ENCODE results near the gene TXNL4A.
"Not testable (repeated sequence)": the region's sequence is repeated elsewhere in the genome, so short reads cannot be mapped to it uniquely, and the experiment has no call there.

The TXNL4A gene, protein sequence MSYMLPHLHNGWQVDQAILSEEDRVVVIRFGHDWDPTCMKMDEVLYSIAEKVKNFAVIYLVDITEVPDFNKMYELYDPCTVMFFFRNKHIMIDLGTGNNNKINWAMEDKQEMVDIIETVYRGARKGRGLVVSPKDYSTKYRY

DNA sequence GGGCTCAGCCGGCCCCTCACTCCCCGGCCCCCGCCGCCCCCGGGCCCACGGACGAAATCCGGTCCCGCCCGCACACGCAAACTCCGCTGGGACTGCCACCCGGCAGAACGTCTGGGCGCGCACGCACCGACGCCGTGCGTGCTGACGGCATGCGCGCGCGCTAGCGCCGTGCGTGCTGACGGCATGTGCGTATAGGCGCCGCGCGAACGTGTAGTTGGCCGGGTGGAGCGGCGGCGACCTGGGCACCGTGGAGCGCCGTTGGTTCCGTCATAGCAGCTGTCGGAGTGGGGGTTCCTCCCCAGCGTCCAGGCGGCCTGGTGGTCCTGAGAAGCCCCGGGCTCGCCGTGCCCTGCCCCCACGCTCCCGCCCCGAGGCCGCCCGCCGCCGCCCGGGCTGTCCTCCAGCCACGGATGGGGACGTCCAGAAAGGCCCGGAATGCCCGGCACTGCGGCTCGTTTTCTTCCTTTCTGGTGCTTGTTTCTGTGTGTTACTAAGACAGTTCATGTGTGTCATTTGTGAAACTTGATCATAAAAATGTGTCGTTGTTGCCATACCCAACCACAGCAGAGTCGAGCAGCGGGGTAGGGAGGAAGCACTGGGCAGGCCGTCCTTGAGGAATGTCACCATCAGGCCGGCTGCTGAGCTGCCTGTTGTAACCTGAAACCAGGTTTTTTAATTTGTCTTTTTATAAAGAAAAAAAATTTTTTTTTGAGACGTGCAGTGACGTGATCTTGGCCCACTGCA is at the start of gene TXNL4A:
Gene TXNL4A, minus strand, starts transcription at position 113 of the 744 bp plus-strand sequence. CDS start 171 bp downstream, outside the sequence.
- DNase-seq (ENCODE audit: low spot score), result peak; percentile 56

DNA sequence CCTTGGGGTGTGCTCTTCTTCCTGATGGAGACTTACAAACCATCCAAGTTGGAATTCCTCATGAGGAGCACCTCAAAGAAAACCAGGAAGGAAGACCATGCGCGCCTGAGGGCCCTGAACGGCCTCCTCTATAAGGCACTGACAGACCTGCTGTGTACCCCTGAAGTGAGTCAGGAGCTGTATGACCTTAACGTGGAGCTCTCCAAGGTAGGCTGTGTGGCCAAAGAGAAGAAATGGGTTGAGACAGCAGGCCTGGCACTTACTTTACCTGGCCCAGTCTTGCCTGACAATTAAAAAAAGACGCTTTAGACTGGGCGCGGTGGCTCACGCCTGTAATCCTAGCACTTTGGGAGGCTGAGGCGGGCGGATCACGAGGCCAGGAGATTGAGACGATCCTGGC is 48.9 kb upstream of the TXNL4A start:
- DNase-seq (ENCODE audit: low spot score), result no peak

DNA sequence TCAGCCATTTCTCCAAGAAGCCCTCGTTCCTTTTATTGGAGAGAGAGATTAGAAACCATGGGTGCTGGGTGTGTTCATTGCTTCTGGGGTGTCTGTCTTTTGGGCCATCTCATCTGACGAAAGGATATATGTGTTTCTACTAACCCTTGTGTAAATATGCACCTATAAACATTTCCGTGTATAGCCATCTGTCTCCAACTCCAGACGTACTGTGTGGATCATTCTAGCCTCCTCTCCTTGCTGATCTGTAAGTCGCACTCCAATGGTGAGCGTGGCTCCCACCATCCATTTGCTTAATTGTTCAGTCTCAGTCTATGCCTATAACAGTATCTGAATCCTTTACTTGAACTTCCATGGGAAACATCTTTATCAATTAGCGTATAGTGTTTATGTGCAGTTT is 47.6 kb upstream of the TXNL4A start:
- no peak for DNase-seq (ENCODE audit: low spot score)

DNA sequence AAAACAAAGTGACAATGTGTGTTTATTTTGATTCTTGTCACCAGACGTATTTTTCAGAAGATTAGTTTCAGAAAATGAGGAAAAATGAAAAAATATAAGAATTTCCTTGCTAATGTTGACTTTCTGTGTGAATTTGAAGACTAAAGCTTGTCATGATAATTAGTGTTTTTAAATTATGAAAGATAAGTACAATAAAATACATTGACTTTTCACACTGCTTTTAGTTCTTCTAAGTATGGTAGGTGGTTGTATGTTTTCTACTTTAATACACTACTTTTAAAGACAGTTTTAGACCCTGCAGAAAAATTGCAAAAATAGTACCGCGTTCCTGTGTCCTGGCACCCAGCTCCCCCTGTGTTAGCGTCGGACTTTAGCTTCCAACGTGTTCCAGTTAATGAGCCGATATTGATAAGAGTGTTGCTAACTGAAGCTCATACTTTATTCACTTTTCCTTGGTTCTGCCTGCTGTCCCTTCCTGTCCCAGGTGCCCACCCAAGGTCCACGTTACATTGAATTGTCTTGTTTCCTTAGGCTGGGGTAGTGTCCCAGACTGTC is 46.6 kb upstream of the TXNL4A start:
- DNase-seq (ENCODE audit: low spot score), result no peak

DNA sequence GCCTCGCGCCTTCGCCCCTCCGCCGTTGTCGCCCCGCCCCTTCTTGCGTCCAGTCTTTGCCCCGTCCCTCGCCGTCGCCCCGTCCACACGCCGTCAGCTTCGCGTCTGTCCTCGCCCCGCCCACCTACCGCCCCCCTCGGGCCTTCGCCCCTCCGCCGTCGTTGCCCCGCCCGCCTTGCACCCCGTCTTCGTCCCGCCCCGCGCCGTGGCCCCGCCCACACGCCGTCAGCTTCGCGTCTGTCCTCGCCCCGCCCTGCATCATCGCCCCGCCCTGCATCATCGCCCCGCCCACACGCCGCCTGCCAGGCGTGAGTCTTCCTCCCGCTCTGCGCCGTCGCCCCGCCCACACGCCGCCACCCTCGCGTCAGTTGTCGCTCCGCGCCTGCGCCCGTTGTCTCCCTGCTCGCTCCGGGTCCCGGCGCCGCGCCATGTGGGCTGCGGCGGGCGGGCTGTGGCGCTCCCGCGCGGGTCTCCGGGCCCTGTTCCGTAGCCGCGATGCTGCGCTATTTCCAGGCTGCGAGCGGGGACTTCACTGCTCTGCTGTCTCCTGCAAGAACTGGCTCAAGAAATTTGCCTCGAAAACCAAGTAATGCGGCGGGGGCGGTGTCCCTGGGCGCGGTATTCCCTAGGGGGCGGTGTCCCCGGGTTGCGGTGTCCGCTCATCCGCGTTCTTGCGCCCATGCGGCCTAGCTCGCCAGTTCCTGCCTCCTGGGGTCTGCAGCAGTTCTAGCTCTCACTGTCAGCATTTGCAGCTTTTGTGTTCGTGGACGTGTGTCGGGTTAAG is 45.9 kb upstream of the TXNL4A start, which contains the start of gene RBFA:
Gene RBFA, plus strand, starts transcription at position 367 of the 784 bp plus-strand sequence. Its CDS starts 62 bp downstream, at position 429.
- DNase-seq (ENCODE audit: low spot score), result peak; percentile 94

DNA sequence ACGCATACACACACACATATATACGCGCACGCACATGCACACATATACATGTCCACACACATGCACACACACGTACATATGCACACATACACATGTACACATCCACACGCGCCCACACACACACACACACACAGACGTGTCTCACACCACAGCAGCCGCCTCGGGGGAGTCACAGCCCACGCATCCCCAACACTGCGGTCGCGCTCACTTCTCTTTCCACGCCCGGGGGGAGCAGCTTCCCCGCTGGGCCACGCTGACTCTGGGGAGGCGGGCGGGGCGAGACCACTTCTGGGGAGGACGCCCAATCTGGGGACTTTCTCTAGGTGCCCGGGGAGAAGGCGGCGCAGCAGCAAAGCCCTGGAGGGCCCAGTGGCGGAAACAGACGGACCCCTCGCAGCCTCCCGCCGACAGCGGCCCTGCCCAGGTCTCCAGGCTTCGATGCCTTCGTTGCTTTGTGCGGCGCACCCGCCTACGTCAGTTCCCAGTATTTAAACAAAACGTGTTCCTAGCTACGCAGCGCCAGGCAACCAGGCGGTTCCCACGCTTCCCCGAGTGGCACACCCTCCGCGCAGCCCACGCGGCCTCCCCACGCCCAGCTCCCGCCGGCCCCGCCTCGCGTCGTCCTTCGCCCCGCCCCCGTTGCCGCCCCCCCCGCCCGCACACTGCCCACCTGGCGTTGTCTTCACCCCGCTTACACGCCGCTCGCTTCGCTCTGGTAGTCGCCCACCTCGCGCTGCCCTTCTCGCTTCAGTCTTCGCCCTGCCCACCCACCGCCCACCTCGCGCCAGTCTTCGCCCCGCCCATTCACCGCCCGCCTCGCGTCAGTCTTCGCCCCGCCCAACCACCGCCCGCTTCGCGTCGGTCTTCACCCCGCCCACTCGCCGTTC is 45.1 kb upstream of the TXNL4A start:
- DNase-seq (ENCODE audit: low spot score), result peak; percentile 94

DNA sequence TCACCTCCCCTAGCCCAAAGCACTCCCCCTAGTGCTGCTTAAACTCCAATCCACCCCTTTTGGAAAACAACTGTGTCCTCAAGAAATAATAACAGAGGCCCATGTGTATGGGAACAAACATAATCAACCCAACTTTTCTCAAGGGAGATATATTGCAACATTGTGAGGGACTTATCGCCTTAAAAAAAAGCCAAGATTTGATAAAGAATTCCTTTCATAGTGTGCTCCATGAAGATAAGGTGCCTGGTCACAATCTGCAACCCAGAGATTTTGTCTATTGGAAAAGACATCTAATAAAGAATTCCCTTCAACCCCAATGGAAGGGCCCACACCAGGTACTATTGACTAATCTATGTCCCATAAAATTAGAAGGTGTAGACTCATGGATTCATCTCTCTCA is 41.3 kb upstream of the TXNL4A start:
- no peak for DNase-seq (ENCODE audit: low spot score)

DNA sequence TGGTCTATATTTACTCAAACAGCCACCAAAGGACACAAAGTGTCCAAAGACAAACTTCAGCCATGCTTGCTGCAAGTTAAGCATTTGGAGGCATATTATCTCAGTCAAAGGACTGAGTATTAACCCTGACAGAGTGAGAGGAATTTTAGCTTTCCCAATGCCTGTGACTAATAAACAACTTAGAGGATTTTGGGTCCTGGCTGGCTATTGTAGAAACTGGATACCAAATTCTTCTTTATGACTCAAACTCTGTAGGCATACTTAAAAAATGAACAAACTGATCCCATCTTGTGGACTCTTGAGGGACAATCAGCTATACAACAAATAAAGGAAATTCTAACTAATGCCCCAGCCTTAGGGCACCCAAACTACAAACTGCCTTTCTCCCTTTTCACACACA is 39.4 kb upstream of the TXNL4A start:
- not testable (repeated sequence) for DNase-seq (ENCODE audit: low spot score)

DNA sequence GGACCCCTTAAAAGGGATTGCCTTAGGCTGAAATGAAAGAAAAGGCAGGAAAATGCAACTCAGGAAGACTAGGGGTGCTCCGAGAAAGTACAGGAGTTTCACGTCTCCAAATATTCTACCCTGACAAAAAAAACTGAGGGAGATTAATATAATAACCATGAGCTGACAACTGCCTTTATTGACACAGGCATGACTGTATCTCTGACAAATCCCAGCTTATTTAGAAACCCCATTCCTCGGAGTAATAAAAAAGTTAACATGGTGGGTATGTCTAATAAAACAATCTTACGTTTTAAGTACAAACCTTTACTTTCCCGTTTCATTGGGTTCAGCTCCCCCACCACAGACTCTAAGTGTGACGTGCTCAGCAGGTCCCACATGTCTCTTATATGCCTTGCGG is 38.0 kb upstream of the TXNL4A start:
- DNase-seq (ENCODE audit: low spot score), result no peak

DNA sequence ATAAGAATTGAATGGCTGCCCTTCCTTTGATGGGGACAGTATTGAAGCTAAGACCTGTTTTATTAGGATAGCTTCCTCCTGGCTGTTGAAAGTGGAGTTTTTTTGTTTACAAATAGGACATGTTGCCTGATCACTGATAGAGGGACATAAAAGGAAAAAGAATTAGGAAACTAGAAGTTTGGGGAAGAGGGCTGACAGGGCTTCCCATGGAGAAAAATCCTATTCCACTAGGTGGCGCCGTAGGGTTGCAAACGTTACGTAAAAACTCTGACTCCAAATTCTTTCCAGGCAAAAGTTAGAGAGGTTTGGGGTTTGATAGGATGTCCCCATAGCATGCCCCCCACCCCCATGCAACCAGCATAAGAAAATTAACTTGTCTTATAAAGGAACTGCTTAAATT is 34.8 kb upstream of the TXNL4A start:
- DNase-seq (ENCODE audit: low spot score), result no peak

DNA sequence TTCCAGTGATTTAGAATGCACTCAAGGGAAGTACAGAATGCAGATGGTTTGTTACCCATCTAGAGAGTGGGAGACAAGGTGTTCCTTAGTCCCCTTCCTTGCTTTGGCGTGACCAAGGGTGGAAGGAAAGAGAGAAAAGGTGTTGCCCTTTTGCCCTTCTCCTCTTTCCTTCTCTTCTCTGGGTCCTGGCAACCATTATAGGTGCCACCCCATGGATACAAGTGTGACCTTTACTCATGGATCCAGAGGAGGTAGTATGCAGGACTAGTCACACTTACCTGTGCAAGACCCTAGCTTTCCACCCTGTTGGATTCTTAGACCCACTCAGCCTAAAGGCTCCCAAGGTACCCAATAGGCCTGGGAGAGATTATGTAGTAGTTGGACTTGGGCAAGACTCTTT is 34.2 kb upstream of the TXNL4A start:
- DNase-seq (ENCODE audit: low spot score), result no peak

DNA sequence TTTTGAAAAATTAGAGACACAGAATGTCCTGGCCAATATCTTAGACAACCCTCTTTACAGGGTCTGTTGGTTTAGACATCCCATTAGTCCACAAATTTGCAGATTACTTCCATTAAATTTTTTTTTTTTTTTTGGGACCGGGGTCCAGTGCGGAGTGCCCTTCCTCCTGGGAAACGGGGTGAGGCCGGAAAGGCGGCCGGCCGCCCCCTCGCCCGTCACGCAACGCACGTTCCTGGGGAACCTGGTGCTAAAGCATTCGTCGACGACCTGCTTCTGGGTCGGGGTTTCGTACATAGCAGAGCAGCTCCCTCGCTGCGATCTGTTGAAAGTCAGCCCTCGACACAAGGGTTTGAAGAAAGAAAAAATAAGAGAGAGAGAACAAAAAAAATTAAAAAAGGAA is 24.4 kb upstream of the TXNL4A start:
- no peak for DNase-seq (ENCODE audit: low spot score)

DNA sequence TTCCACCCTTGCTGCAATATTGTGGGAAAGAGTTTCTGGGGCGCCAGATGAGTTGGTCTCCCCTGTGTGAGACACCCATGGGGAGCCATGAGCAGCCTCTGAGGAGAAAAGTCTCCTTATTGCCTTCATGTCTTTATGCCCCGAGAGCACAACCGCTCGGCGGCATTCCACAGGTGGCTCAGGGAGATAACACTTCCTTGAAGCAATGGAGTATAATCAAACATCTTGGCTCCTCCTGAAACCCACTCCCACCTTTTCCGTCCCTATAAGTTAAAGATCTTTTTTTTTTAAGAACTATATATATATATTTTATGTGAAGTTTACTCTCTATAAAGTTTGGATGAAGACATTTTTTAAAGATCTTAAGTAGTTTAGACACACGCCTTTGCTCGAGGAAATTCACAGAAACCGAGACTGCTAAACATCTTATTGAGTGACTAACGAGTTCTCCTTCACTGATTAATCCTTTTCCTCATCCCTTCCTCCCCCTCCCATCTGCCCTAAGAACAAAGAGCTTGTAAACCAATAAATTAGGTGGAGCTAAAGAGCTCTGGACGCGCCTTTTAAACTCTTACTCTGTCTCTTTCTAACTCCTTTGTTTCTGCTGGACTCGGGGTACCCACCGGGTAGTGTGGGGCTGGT is 23.3 kb upstream of the TXNL4A start:
- DNase-seq (ENCODE audit: low spot score), result not testable (repeated sequence)

DNA sequence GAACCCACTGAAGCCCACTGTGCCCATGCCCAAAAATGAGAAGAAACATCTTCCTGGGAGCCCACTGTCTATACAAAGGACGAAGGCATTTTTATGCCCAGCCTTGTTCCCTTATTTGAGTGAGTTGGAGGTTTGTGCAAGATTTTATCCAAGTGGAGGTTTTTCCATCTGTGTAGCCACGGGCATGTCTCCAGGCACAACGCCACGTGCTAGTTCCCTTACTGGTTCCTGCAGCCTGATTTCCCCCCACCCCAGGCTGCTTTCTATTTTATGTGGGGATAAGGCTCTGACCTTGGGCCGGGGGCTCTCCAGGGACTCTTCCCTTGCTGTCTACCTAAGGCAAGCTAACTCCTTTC is 22.2 kb upstream of the TXNL4A start:
- DNase-seq (ENCODE audit: low spot score), result no peak

DNA sequence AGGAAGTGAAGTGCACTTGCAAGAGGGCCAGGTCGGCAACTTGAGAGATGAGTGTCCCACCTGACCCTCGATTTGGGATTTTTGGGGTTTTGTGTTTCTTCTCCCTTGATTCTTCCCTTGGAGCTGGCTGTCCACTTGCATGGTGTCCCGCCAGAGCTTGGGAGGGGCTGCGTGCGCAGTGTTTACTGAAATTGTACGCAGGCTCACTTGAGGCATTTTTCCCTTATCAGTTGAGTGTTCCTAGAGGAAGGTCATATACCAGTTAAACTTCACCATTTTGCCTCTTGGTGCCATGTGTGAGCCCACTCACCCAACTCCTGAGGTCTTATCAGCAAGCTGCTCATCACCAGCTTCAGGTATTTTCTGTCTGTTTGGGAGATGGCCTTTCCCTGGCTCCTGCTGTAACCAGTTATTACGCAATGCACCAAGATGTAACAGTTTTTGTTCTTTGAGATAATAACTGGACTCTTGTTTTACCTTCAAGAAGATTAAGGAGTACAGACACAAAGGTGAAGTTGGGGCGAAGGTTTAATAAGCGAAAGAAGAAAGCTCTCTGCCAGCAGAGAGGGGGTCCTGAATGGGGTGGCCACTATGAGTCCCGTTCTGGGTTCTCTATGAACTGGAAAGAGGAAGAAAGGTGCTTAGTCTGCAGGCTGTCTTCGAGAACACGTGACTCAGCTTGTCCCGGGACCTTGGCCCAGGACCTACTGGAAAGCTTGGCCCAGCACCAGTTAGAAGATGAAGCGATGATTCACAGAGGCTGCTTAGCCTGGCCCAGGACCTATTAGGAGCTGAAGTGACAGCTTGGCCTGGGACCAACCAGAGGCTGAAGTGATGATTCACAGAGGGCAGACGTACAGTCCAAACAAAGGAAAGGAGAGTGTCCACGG is 21.5 kb upstream of the TXNL4A start:
- DNase-seq (ENCODE audit: low spot score), result no peak

DNA sequence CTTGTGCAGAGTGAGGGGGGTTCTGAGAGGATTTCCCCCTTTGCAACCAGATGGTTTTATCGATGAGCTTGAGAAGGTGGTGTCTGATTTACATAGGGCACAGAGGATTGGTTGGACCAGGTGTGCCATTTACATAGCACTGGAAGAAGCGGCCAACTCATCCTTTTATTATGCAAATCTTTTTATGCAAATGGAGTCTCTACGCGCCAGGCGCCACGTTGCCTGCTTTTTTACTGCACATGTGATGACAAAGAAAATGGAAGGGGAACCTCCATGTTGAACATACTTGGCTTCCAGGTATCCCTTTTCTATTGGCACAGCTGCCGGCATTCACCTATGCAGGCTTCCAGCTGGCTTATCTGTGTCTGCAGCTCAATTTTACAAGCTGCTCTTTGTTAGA is 18.4 kb upstream of the TXNL4A start:
- no peak for DNase-seq (ENCODE audit: low spot score)

DNA sequence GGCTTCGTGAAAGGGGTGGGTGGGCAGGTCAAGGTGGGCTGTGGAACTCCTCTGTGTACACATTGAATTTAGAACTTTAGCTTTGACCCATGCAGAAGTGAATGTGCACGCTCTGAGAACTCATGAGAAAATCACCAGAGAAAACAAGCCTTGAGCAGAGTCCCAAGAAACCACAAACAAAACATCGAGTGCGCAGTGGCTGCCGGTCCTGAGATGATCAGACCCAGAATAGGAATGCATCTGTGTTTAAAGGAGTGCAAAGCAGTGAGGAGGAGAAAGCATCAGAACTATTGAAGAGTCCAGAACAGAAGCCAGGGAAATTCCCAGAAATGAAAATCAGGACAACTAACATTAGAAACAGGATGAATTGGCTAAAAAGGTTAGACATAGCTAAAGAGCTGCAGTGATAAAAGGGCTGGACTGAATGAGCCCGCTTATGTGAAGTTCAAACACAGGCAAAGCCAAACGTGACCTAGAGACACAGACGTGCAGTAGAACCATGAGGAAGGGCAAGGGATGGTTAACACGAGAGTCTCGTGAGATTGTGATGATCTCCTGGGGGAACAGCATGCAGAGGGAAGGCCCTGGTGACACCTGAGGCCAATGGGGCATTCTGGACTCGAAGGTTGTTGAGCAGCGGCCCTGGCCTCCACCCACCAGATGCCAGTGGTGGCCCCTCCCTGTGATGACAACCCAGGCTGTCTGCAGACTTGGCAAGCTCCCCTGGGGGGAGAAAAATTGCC is 16.4 kb upstream of the TXNL4A start:
- DNase-seq (ENCODE audit: low spot score), result no peak

DNA sequence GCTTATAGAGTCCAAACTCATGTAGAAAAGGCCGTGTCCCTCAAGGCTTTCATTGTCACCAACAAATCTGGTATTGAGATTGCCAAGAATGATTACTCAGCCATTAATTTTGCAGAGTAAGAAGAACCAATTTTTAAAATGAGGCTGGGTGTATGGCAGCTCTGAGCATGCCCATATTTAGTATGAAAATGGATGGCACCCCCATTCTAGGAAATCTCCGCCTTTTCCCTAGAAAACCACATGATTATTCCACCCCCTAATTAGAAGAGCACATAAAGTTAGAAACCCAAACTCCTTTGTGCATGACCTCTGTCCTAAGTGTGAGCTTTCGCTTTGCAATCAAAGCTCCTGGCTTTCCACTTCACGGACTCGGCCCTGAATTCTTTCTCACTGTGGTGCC is 14.1 kb upstream of the TXNL4A start:
- no peak for DNase-seq (ENCODE audit: low spot score)

DNA sequence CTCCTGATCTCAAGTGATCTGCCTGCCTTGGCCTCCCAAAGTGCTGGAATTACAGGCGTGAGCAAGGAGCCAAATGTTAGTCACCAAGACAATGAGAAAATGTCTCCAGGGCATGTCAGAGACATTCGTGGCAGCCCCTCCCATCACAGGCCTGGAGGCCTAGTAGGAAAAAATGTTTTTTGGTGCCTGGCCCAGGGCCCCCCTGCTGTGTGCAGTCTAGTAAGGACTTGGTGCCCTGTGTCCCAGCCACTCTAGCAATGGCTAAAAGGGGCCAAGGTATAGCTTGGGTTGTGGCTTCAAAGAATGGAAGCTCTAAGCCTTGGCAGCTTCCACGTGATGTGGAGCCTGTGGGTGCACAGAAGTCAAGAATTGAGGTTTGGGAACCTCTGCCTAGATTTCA is 12.5 kb upstream of the TXNL4A start:
- DNase-seq (ENCODE audit: low spot score), result no peak

DNA sequence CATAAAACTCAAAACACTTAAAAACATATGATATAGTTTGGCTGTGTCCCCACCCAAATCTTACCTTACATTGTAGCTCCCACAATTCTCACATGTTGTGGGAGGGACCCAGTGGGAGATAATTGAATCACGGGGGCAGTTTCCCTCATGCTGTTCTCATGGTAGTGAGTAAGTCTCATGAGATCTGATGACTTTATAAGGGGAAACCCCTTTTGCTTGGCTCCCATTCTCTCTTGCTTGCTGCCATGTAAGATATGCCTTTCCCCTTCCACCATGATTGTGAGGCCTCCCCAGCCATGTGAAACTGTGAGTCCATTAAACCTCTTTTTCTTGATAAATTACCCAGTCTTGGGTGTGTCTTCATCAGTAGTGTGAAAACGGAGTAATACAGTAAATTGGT is 11.3 kb upstream of the TXNL4A start:
- DNase-seq (ENCODE audit: low spot score), result not testable (repeated sequence)

All from COLO829 (cell line).